IMR-90 (cell line): ENCODE results near the gene ERBB4.

ENCODE experiments used
- CEBPB ChIP-seq: IDR thresholded peaks from 2 replicates; pipeline ENCODE4 v1.6.1; 2012; ENCODE audit warnings: low read depth, low read length, improper control_type of control experiment
- CHD1 ChIP-seq: IDR thresholded peaks from 2 replicates; pipeline ENCODE4 v1.6.1; 2012; ENCODE audit warnings: low read depth, low read length, improper control_type of control experiment
- MAFK ChIP-seq: IDR thresholded peaks from 2 replicates; pipeline ENCODE4 v1.6.1; 2012; ENCODE audit warnings: low read depth, low read length, improper control_type of control experiment
- MAZ ChIP-seq: IDR thresholded peaks from 2 replicates; pipeline ENCODE4 v1.6.1; 2012; ENCODE audit warnings: low read depth, mild to moderate bottlenecking, low read length, improper control_type of control experiment, moderate library complexity, borderline replicate concordance
- MXI1 ChIP-seq: IDR thresholded peaks from 2 replicates; pipeline ENCODE4 v1.6.1; 2012; ENCODE audit warnings: low read depth, mild to moderate bottlenecking, low read length, moderate library complexity, borderline replicate concordance
- NFE2L2 ChIP-seq: fragments of 150-350 bp; IDR thresholded peaks from 2 replicates; pipeline ENCODE4 v1.6.1; 2016; ENCODE audit warnings: low read depth, mild to moderate bottlenecking, low read length
- POLR2A ChIP-seq: IDR thresholded peaks from 2 replicates; pipeline ENCODE4 v1.6.1; 2012; ENCODE audit warnings: mild to moderate bottlenecking, low read depth, low read length
- RAD21 ChIP-seq: IDR thresholded peaks from 2 replicates; pipeline ENCODE4 v1.6.1; 2012; ENCODE audit warnings: low read length, improper control_type of control experiment
- RCOR1 ChIP-seq: IDR thresholded peaks from 2 replicates; pipeline ENCODE4 v1.6.1; 2012; ENCODE audit warnings: mild to moderate bottlenecking, low read length, improper control_type of control experiment; ENCODE audit not compliant: insufficient replicate concordance
- RFX5 ChIP-seq: IDR thresholded peaks from 2 replicates; pipeline ENCODE4 v1.8.0; 2012; ENCODE audit warnings: low read depth, mild to moderate bottlenecking, low read length, moderate library complexity
- SMC3 ChIP-seq: fragments of 150-350 bp; IDR thresholded peaks from 2 replicates; pipeline ENCODE4 v1.6.1; 2016; ENCODE audit warnings: low read depth, mild to moderate bottlenecking, antibody characterized with exemption, low read length, moderate library complexity
- TF ChIP-seq, protein P1 (sequence below): conservative IDR thresholded peaks from 2 replicates; pipeline ENCODE4 v1.5.1; 2012; ENCODE audit warnings: mild to moderate bottlenecking, low read depth, low read length, improper control_type of control experiment
- TF ChIP-seq, protein P2 (sequence below): fragments of 150-350 bp; IDR thresholded peaks from 2 replicates; pipeline ENCODE4 v1.6.1; 2016; ENCODE audit warnings: low read depth, mild to moderate bottlenecking, low read length, moderate library complexity, borderline replicate concordance
- TF ChIP-seq, protein P3 (sequence below): fragments of 150-350 bp; IDR thresholded peaks from 2 replicates; pipeline ENCODE4 v1.6.1; 2017; ENCODE audit warnings: mild to moderate bottlenecking, antibody characterized with exemption, low read length, low read depth

DNA sequence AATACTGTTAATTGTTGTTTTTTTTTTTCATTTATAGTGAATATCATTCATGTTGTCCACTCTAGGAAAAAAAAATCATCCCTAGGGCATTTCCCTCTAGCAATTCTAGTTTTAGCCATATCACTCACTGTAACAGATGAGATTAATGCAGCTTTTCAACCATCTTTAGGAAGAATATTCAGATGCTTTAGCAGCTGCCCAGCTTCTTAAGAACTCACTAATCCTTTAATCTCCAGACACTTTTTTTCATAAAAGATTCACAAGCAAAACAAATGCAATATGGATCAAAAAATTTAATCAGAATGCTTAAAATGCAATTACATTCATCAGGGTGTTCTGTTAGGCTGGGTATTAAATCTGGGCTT, 692.6 kb downstream of the ERBB4 start:
- TF ChIP-seq RCOR1: no peak
- TF ChIP-seq, protein P1, sequence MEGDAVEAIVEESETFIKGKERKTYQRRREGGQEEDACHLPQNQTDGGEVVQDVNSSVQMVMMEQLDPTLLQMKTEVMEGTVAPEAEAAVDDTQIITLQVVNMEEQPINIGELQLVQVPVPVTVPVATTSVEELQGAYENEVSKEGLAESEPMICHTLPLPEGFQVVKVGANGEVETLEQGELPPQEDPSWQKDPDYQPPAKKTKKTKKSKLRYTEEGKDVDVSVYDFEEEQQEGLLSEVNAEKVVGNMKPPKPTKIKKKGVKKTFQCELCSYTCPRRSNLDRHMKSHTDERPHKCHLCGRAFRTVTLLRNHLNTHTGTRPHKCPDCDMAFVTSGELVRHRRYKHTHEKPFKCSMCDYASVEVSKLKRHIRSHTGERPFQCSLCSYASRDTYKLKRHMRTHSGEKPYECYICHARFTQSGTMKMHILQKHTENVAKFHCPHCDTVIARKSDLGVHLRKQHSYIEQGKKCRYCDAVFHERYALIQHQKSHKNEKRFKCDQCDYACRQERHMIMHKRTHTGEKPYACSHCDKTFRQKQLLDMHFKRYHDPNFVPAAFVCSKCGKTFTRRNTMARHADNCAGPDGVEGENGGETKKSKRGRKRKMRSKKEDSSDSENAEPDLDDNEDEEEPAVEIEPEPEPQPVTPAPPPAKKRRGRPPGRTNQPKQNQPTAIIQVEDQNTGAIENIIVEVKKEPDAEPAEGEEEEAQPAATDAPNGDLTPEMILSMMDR: no peak
- no peak for TF ChIP-seq POLR2A
- no peak for TF ChIP-seq RFX5
- no peak for TF ChIP-seq RAD21
- no peak for TF ChIP-seq CEBPB
- no peak for TF ChIP-seq SMC3
- no peak for TF ChIP-seq MXI1
- no peak for TF ChIP-seq NFE2L2
- no peak for TF ChIP-seq CHD1
- TF ChIP-seq MAZ: no peak
- TF ChIP-seq, protein P2, sequence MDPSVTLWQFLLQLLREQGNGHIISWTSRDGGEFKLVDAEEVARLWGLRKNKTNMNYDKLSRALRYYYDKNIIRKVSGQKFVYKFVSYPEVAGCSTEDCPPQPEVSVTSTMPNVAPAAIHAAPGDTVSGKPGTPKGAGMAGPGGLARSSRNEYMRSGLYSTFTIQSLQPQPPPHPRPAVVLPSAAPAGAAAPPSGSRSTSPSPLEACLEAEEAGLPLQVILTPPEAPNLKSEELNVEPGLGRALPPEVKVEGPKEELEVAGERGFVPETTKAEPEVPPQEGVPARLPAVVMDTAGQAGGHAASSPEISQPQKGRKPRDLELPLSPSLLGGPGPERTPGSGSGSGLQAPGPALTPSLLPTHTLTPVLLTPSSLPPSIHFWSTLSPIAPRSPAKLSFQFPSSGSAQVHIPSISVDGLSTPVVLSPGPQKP: no peak
- TF ChIP-seq, protein P3, sequence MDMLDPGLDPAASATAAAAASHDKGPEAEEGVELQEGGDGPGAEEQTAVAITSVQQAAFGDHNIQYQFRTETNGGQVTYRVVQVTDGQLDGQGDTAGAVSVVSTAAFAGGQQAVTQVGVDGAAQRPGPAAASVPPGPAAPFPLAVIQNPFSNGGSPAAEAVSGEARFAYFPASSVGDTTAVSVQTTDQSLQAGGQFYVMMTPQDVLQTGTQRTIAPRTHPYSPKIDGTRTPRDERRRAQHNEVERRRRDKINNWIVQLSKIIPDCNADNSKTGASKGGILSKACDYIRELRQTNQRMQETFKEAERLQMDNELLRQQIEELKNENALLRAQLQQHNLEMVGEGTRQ: no peak
- TF ChIP-seq MAFK: no peak
